ENCODE data around the gene SULT2B1.

- TF ChIP-seq, protein P1, sequence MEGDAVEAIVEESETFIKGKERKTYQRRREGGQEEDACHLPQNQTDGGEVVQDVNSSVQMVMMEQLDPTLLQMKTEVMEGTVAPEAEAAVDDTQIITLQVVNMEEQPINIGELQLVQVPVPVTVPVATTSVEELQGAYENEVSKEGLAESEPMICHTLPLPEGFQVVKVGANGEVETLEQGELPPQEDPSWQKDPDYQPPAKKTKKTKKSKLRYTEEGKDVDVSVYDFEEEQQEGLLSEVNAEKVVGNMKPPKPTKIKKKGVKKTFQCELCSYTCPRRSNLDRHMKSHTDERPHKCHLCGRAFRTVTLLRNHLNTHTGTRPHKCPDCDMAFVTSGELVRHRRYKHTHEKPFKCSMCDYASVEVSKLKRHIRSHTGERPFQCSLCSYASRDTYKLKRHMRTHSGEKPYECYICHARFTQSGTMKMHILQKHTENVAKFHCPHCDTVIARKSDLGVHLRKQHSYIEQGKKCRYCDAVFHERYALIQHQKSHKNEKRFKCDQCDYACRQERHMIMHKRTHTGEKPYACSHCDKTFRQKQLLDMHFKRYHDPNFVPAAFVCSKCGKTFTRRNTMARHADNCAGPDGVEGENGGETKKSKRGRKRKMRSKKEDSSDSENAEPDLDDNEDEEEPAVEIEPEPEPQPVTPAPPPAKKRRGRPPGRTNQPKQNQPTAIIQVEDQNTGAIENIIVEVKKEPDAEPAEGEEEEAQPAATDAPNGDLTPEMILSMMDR (IDR thresholded peaks at IDR 0.05), result no peak
- TF ChIP-seq EP300 (IDR thresholded peaks at IDR 0.05; ENCODE audit: low read depth), result no peak
- TF ChIP-seq POLR2A (IDR thresholded peaks at IDR 0.05), result no peak
These were observed 16.4 kb downstream of the SULT2B1 start for GRCh38 chr19:48568345-48568886.

Data from transverse colon (tissue), 3 donors.